Measurements from ENCODE around the gene FSIP1.

The FSIP1 gene

DNA sequence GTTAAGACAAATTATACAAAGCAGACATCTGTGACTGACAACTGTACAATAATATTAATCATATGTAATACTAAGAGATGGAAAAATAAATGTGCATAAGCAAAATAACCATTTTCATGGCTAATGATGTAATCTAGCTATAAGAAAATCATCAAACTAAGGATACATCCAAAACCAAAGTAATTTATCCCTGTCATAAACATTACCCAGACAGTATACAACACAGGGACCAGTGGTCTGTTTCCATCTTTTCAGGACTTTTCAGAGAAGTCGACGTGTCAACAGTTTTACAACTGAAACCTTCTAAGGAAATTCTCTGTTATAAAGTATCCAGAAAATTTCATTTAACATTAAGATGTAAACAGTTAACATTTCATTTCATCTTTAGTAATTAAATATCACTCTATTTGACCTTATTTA, 190.7 kb downstream of the FSIP1 start:
- no peak for DNase-seq

DNA sequence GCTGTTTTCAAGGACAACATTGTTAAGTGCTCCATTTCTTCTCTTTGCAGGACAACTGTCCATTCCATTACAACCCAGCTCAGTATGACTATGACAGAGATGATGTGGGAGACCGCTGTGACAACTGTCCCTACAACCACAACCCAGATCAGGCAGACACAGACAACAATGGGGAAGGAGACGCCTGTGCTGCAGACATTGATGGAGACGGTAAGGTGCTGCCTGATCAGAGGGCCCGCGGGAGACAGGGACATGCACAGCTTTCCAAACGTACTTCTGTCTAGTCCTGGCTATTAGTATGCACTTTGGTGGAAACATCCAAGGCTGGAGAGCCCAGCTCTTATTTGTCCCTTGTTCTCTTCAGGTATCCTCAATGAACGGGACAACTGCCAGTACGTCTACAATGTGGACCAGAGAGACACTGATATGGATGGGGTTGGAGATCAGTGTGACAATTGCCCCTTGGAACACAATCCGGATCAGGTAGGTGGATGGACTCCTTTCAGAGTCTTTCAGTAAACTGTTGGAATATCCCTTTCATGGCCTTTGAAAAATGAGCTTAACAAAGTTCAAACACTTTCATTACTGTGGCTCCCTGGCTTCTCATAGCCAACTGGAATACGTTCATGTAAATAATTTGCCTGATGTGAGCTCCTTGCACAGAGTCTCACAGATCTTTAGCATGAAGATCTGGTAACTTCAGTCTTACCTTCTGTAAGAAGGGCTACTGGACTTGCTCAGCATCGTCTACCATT, 191.3 kb downstream of the FSIP1 start:
- DNase-seq: no peak

DNA sequence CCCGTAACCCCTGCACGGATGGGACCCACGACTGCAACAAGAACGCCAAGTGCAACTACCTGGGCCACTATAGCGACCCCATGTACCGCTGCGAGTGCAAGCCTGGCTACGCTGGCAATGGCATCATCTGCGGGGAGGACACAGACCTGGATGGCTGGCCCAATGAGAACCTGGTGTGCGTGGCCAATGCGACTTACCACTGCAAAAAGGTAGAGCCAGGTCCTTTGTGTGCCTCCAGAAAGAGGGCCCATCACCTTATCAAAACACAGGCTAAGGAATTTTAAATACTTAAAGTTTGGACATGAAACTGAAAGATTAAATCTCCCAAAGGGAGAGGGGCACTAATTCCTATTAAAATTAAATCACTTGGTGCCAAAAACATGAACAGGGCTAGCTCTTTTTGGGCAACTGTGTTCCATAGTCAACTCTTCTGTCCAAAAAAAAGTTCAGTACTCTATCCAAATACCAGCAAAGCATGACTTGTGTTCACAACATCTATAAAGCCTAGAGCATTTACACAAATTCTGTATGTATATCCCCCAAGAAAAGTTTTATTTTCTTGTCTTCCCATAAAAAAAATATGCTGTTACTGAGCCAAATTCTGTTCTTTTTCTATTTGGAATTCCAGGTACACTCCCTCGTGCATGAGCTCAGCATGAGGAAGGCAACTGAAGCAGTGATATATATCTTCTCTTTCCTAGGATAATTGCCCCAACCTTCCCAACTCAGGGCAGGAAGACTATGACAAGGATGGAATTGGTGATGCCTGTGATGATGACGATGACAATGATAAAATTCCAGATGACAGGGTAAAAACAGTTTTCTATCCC, 192.6 kb downstream of the FSIP1 start:
- no peak for DNase-seq

DNA sequence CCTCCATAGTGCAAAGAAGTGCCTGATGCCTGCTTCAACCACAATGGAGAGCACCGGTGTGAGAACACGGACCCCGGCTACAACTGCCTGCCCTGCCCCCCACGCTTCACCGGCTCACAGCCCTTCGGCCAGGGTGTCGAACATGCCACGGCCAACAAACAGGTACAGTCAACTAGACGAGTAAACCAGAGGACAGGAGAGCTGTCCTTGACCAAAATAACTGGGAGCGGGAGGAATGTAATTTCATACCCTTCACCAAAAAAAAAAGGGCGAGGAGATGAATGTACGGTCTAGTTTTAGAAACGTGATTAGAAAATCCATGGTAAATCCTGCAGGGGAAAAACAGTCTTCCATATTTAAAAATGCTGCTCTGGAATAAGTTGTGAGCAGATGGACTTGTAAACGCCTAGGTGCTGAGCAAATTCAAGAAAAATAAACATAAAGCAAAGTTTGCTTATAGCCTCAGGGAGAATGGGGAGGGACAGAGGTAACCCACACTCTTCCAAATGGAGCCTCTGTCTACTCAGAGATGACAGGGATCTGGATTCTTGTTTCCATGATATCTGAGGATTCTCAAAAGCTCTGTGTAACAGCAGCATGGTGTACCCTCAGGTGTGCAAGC, 193.3 kb downstream of the FSIP1 start:
- no peak for DNase-seq

DNA sequence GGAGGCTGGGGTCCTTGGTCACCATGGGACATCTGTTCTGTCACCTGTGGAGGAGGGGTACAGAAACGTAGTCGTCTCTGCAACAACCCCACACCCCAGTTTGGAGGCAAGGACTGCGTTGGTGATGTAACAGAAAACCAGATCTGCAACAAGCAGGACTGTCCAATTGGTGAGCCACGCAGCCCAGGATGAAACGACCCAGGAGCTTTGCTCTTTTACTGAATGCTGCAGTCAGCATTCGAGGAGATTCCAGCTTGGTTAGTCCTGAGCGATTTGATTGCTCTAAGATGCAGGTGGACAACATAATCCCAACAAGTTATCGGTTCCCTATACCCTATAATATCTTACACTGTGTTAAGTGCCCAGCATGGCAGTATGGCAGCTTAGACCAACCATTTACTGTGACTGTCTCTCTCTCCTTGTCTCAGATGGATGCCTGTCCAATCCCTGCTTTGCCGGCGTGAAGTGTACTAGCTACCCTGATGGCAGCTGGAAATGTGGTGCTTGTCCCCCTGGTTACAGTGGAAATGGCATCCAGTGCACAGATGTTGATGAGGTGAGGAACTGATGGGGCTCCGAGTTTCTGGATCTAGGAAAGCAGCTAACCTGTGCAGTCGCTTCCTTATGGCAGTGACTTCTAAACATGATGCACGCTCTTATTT, 194.0 kb downstream of the FSIP1 start:
- DNase-seq: no peak

DNA sequence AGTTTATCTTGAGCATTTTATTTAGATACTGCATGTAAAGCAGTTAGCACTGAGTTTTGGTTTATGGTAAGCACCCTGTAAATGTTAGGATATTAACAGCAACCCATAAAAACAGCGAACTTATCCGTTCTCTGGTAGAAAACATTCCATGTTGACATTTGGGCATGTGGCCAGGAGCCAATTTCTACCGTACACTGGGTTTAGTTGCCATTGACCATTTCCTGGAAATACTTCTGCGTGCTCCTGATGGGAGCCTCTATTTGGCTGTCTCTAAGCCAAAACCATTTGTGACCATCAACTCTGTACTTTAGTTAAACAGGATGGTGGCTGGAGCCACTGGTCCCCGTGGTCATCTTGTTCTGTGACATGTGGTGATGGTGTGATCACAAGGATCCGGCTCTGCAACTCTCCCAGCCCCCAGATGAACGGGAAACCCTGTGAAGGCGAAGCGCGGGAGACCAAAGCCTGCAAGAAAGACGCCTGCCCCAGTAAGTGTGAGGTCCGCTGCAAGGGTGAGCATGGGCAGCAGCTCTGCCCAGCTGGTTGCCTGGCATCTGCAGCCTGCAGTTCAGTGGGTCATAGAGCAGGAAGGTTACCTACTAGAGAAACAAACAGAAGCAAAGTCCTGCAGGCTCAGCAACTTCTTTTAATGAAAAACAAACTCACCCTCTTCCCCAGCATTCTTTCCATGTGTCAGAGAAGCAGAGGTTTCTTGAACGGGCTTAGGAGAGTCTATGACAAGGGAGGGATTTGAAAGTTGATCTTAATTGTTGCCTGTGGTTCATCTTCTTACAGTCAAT, 194.7 kb downstream of the FSIP1 start:
- DNase-seq: no peak

DNA sequence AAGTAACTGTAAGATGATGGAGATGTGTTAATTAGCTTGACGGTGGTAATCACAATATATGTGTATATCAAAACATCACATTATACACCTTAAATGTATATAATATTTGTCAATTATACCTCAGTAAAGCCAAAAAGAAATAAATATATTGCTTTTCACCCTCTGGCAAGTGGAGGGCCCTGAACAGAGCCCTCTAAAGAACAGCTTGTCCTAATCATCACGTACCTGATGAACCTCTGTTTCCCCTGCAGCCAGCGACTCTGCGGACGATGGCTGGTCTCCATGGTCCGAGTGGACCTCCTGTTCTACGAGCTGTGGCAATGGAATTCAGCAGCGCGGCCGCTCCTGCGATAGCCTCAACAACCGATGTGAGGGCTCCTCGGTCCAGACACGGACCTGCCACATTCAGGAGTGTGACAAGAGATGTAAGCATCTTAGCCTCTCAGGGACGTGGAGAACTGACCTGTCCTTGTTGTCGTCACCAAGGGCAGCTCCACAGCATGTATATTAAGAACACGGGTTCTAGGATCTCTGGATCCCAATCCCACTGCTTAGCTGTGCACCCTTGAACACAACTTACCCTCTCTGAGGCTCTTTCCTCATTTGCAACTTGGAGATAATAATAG, 195.4 kb downstream of the FSIP1 start:
- DNase-seq: no peak

DNA sequence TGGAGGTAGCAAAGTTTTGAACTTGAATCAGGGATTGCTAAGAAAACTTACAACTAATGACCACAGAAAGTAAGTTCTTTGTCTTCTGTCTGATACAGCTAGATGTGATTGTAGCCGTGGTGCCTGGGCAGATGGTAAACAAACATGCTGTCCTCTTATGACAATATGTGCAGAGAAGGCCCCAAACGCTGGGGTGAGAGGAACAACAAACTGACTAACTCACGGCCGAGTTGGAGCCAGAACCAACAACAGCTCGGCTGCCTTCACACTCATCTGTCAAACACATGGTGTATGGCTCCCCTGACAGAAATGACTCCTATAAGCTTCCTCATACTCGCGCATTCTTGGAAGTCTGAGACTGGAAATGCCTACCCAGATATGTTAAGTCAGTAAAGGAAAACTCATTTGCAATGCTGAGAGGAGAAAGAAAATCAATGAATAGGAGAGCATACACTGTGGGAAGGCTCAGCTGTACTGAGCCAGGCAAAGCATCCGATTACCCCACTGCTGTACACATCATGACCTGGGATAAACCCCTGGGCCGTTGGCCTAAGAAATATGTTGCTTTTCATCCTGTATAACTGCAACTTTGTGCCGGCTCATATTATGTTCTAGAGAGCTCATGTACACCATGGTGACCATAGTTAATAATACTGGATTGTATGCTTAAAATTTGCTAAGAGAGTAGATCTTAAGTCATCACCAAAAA, 196.1 kb downstream of the FSIP1 start:
- DNase-seq: no peak

DNA sequence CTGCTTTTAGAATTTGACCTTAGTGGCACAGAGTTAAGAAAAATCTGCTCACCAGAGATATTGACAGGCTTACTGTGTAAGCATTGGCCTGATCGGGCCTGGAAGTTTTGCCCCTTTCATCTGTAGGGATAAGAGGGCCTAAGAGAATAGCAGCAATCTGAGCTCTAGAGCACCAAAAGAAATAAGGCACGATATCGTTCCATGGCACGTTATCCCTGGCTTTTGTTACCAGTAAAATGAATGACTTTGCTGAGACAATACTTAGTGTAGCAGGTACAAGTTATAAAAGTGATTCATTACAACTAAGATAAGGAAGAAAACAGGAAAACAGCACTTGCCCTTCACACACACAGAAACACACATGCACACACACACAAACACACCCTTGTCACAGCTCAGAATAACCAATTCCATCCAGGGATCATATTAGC, 196.8 kb downstream of the FSIP1 start:
- DNase-seq: no peak

DNA sequence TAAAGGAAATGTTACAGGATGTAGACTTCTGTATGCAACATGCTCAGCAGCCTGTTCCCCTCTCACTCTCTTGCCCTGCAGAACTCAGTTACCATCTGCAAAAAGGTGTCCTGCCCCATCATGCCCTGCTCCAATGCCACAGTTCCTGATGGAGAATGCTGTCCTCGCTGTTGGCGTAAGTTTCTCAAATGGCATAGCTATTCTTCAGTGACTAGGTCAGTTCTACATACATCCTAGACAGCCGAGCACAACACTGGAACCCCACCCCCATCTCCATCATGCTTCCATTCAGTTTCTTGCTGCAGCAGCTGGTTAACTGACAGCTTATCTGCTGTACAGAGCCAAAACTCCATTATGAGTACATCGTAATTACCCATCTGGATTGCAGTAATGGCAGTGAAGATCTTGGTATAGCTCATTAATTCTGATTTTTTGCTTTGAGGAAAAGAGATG, 197.2 kb downstream of the FSIP1 start:
- DNase-seq: no peak

DNA sequence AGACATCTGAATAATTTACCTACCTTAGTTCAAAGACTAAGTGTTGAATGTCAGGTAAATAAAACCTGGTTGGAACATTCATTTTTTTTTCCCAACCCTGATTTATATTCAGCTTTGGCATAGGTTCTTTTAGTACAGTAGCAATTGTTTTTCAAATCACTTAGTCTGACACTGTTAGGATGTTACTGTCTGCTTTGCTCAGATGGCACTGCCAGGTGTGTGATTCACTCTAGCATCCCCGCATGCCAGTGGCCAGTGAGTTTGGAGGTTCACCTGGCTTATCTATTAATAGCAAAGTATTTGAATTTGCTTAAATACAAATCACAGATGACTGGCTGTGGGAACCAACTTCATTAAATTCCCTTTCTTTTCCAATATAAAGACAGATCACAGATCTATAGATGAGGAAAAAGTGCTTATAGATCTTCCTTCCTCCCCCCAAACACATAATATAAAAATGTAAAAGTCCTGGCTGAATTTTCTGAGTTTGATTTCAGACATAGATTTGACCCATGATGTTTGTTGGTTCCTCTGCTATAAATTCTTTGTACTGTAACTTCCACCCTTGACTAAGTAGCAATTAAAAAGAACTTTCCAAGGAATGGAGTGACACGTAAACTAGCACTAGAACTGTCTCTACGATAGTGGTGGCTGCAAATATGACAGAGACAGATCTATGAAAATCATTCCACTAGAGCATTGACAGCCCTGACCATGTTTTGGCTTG, 197.8 kb downstream of the FSIP1 start:
- no peak for DNase-seq

DNA sequence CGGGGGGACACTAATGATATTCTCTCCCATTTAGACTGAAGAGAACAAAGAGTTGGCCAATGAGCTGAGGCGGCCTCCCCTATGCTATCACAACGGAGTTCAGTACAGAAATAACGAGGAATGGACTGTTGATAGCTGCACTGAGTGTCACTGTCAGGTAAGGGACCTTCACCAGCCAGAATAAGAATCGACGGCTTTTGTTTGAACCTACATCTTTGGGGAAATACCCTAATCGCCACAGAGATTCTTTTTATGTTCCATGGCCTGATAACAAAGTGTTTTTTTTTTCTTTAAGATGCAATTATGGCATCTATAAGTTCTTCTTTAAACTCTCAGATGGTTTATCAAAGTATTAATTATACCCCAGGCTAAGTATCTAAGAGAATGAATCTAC, 198.4 kb downstream of the FSIP1 start:
- no peak for DNase-seq

DNA sequence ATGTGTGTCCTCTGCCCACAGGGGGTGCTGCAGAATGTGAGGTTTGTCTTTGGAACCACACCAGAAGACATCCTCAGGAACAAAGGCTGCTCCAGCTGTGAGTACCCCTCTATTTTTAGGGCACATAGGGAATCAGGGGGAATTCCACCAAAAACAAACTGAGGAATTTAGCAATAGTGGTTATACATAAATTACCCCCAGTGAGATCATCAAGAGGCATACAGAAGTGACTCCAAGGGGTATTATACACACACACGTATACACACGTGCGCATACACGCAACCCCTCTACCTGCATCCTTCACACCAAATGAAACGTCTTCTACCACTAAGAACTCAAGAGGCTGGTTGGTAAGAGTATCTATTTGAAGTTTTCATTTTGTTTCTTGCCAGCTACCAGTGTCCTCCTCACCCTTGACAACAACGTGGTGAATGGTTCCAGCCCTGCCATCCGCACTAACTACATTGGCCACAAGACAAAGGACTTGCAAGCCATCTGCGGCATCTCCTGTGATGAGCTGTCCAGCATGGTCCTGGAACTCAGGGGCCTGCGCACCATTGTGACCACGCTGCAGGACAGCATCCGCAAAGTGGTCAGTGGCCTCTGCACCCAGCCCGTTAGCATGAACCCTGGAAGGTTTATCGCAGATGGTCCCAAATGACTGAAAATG, 198.9 kb downstream of the FSIP1 start:
- DNase-seq: no peak

DNA sequence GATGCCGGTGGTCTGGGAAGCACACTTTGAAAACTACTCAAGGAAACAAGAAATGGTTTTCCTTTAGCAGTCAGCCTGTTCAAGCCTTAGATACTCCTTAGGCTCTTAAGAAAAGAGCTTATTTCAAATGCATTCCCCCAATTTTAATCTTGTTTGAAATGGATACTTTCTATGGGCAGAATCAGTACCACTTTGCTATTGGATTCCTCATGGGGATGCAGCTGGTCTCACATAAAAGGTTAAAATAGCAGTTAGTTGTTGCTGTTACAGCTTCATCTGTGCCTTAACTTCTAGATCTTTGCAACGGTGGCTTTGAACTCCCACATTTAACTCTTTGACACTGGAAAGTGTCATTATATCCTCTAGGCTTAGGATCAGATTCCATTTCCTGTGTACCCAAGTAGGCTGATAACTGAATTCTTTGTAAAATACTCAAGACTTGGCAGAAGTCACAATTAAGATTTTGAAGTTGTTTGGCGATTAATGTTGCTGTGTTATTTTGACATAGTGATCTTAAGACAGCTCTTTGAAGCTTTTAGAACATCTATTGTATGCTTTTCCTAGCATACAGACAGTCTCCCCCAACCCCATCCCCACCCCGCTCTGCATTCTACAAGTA, 199.6 kb downstream of the FSIP1 start:
- DNase-seq: no peak

DNA sequence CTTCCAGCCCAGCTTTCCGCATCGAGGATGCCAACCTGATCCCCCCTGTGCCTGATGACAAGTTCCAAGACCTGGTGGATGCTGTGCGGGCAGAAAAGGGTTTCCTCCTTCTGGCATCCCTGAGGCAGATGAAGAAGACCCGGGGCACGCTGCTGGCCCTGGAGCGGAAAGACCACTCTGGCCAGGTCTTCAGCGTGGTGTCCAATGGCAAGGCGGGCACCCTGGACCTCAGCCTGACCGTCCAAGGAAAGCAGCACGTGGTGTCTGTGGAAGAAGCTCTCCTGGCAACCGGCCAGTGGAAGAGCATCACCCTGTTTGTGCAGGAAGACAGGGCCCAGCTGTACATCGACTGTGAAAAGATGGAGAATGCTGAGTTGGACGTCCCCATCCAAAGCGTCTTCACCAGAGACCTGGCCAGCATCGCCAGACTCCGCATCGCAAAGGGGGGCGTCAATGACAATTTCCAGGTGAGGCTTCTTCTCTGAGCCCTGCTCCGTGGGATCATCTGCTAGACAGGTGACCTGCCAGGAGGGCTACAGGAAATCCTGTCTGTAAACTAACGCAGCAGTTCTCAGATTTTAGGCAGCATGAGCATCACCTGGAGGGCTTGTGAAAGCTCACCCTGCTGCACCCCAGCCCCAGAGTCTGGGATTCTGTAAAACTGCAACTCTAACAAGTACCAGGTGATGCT, 200.2 kb downstream of the FSIP1 start:
- no peak for DNase-seq

DNA sequence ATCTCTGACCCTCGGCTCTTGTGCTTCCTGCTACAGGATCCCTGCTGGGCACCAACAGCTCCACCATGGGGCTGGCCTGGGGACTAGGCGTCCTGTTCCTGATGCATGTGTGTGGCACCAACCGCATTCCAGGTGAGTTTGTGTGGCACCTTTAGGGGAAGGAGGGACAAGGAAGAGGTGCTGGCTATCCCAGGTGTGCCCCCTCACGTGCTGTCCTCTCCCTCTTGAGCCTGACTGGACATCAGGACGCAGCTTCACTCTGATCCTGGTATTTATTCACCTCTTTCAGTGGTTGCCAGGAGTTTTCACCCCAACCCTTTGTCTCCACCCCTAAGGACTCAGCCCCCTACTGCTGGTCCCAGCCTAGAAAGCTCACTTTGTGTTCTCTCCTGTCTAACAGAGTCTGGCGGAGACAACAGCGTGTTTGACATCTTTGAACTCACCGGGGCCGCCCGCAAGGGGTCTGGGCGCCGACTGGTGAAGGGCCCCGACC, 200.8 kb downstream of the FSIP1 start:
- no peak for DNase-seq

DNA sequence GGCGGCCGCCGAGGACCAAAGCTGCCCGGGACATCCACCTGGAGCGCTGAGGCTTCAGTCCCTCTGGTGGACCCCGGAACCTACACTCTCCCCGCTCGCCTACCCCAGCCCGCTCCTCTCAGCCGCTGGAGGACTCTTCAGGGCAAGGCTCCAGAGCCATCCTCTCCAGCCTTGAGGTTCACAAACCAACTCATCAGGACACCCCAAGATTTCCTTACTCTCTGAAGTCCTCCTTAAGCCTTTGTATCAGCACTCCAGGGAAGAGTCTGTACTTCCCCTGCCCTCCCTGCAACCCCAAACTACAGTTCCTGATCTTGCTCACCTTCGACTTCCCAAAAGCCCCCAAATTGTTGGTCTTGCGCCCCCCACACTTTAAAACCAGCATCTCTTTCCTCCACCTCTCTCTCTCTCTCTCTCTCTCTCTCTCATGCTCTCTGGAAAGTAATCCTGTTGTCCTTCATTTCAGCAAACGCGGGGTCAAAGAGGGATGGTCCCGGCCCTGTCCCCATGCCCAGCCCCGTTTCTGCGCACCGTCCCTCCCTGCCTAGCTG, 201.3 kb downstream of the FSIP1 start:
- no peak for DNase-seq

Measured in NCI-H446 (cell line).